Astrocyte of the cerebellum (primary cell): Measurements from ENCODE around the gene USP37.

Experiments used
- DNase-seq: peaks from one replicate; pipeline ENCODE4 v3.0.0-alpha.2; 2011; ENCODE audit warnings: low read depth
- H3K4me3 ChIP-seq: 2 replicates; pipeline ENCODE4 v1.5.1; 2011; ENCODE audit warnings: mild to moderate bottlenecking, low read depth, low read length, moderate library complexity
- in situ Hi-C: cut with HindIII; loops from 2 replicates; pipeline ENCODE4 v1.10.0; 2017; ENCODE audit warnings: low sequenced_read_pairs
- TF ChIP-seq, protein P1 (sequence below): IDR thresholded peaks from 2 replicates; pipeline ENCODE4 v1.5.1; 2012; ENCODE audit warnings: low read length, low read depth, moderate library complexity, mild to moderate bottlenecking; ENCODE audit errors: missing control alignments

The USP37 gene

DNA sequence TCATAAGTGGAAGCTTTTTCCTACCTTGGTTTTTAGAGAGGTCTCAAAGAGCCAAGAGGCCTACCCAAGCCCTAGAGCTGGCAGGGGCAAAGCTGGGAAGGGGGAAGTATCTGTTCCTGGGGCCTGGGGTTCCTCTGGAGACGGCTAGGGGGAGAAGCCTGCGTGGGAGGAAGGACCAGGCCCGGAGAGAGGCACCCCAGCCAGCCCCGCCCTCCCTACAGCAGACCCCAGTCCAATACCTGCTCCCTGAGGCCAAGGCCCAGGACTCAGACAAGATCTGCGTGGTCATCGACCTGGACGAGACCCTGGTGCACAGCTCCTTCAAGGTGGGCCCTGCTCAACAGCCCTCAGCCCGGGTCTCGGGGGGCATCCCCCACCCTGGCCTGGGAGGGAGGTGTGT is 166.3 kb downstream of the USP37 start:
- in situ Hi-C loops: no loop called here
- no peak for DNase-seq
- TF ChIP-seq, protein P1, sequence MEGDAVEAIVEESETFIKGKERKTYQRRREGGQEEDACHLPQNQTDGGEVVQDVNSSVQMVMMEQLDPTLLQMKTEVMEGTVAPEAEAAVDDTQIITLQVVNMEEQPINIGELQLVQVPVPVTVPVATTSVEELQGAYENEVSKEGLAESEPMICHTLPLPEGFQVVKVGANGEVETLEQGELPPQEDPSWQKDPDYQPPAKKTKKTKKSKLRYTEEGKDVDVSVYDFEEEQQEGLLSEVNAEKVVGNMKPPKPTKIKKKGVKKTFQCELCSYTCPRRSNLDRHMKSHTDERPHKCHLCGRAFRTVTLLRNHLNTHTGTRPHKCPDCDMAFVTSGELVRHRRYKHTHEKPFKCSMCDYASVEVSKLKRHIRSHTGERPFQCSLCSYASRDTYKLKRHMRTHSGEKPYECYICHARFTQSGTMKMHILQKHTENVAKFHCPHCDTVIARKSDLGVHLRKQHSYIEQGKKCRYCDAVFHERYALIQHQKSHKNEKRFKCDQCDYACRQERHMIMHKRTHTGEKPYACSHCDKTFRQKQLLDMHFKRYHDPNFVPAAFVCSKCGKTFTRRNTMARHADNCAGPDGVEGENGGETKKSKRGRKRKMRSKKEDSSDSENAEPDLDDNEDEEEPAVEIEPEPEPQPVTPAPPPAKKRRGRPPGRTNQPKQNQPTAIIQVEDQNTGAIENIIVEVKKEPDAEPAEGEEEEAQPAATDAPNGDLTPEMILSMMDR: no peak
- peak overlapping the region; percentile 86 for H3K4me3 ChIP-seq

DNA sequence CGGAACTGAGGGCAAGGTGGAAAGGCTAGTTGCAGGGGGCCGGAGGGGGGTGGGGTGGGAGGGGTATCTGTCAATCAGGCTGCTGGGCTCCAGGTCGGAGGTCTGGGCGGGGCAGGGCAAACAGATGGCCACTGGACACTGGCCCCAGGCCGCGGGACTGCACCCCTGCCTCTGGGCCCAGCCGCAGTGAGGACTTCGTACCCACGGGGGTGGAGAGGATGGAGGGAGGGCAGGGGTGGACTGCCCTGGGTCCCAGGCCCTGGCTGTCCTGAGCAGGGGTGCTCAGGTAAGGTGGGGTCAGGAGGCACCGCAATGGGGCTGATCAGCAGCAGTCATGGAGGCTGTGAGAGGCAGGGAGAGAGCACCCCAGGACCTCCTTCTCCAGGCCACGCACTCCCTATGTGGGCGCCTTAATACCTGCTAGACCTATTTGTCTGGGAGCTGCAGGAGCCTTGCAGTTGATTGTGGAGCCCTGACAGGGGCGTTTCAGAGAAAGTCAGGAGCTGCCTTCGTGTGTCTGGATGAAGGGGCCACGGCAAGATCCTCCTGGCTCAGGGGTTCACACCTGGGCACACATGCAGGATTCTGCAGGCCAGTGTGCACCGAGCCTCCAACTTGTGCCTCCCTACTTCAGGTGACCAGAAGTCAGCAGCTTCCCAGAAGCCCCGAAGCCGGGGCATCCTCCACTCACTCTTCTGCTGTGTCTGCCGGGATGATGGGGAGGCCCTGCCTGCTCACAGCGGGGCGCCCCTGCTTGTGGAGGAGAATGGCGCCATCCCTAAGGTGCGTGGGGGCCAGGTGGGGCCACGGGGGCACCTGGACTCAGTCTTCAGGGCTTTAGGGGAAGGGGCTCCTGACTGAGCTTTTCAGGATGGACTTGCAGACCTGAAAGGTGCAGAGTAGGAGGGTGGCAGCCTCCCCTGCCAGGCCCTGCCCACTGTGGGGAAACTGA is 166.9 kb downstream of the USP37 start:
- H3K4me3 ChIP-seq: peak overlapping the region; percentile 86
- in situ Hi-C loops: no loop called here
- TF ChIP-seq, protein P1: no peak
- DNase-seq: no peak
